MM.1S (cell line): ENCODE results near the gene TOX3.

Experiments used
- DNase-seq: peaks from one replicate; pipeline ENCODE4 v3.0.0-alpha.2; 2015
- H2AFZ ChIP-seq: fragments of 300-600 bp; sonication (generic); 2 replicates; pipeline ENCODE4 v1.6.0; 2016; ENCODE audit warnings: antibody characterized with exemption, low read length
- H3F3A ChIP-seq: fragments of 300-600 bp; sonication (generic); 2 replicates; pipeline ENCODE4 v1.6.1; 2016; ENCODE audit warnings: mild to moderate bottlenecking, antibody characterized with exemption, low read length, moderate library complexity, mixed read lengths; ENCODE audit not compliant: insufficient read depth
- H3K27ac ChIP-seq: fragments of 300-600 bp; sonication (generic); 2 replicates; pipeline ENCODE4 v1.5.1; 2016; ENCODE audit warnings: mild to moderate bottlenecking, low read length
- H3K27me3 ChIP-seq: fragments of 300-600 bp; sonication (generic); replicated peaks from 2 replicates; pipeline ENCODE4 v1.6.0; 2016; ENCODE audit warnings: low read length; ENCODE audit not compliant: insufficient read depth
- H3K36me3 ChIP-seq: fragments of 300-600 bp; sonication (generic); replicated peaks from 2 replicates; pipeline ENCODE4 v1.6.1; 2016; ENCODE audit warnings: mild to moderate bottlenecking, low read length, mixed read lengths; ENCODE audit not compliant: insufficient read depth
- H3K4me1 ChIP-seq: fragments of 300-600 bp; sonication (generic); 2 replicates; pipeline ENCODE4 v1.6.1; 2016; ENCODE audit warnings: low read length, mixed read lengths
- H3K4me2 ChIP-seq: fragments of 300-600 bp; sonication (generic); 2 replicates; pipeline ENCODE4 v1.6.0; 2016; ENCODE audit warnings: low read depth, low read length
- H3K4me3 ChIP-seq: fragments of 300-600 bp; sonication (generic); 2 replicates; pipeline ENCODE4 v1.5.1; 2016; ENCODE audit warnings: low read length, mixed read lengths
- H3K79me2 ChIP-seq: fragments of 300-600 bp; sonication (generic); 2 replicates; pipeline ENCODE4 v1.6.1; 2016; ENCODE audit warnings: mixed run types, low read length, mixed read lengths
- H3K9ac ChIP-seq: fragments of 300-600 bp; sonication (generic); 2 replicates; pipeline ENCODE4 v1.6.1; 2016; ENCODE audit warnings: low read length, mixed read lengths
- H3K9me2 ChIP-seq: fragments of 300-600 bp; sonication (generic); replicated peaks from 2 replicates; pipeline ENCODE4 v1.6.1; 2016; ENCODE audit warnings: mild to moderate bottlenecking, low read length, mixed read lengths; ENCODE audit not compliant: insufficient read depth
- H3K9me3 ChIP-seq: fragments of 300-600 bp; sonication (generic); replicated peaks from 2 replicates; pipeline ENCODE4 v1.6.1; 2016; ENCODE audit warnings: mild to moderate bottlenecking, low read length, mixed read lengths; ENCODE audit not compliant: insufficient read depth
- H4K20me1 ChIP-seq: fragments of 300-600 bp; sonication (generic); 2 replicates; pipeline ENCODE4 v1.6.1; 2016; ENCODE audit warnings: mild to moderate bottlenecking, low read length, moderate library complexity, mixed read lengths; ENCODE audit not compliant: insufficient read depth
- EZH2 ChIP-seq: fragments of 300-600 bp; sonication (generic); optimal IDR thresholded peaks from 2 replicates; pipeline ENCODE3; 2017; ENCODE audit warnings: low read depth, mild to moderate bottlenecking, antibody characterized with exemption, low read length, mixed read lengths
- EZH2phosphoT487 ChIP-seq: fragments of 300-600 bp; sonication (generic); IDR thresholded peaks from 2 replicates; pipeline ENCODE4 v1.6.1; 2018; ENCODE audit warnings: antibody characterized with exemption, low read length
- TF ChIP-seq, protein P1 (sequence below): fragments of 300-600 bp; sonication (generic); IDR thresholded peaks from 2 replicates; pipeline ENCODE4 v1.5.1; 2016; ENCODE audit warnings: antibody characterized with exemption, low read length, mixed read lengths

TOX3 gene

GRCh38 chr16:52389045-52389444 lies 157.9 kb downstream of the TOX3 start:
- no peak for DNase-seq
- no peak for TF ChIP-seq EZH2
- TF ChIP-seq, protein P1, sequence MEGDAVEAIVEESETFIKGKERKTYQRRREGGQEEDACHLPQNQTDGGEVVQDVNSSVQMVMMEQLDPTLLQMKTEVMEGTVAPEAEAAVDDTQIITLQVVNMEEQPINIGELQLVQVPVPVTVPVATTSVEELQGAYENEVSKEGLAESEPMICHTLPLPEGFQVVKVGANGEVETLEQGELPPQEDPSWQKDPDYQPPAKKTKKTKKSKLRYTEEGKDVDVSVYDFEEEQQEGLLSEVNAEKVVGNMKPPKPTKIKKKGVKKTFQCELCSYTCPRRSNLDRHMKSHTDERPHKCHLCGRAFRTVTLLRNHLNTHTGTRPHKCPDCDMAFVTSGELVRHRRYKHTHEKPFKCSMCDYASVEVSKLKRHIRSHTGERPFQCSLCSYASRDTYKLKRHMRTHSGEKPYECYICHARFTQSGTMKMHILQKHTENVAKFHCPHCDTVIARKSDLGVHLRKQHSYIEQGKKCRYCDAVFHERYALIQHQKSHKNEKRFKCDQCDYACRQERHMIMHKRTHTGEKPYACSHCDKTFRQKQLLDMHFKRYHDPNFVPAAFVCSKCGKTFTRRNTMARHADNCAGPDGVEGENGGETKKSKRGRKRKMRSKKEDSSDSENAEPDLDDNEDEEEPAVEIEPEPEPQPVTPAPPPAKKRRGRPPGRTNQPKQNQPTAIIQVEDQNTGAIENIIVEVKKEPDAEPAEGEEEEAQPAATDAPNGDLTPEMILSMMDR = no peak
- no peak for TF ChIP-seq EZH2phosphoT487
- H3K4me1 ChIP-seq = no peaks in the 10 kb centered on the region
- no peaks in the 10 kb centered on the region for H4K20me1 ChIP-seq
- H3K9me3 ChIP-seq = no peaks in the 10 kb centered on the region
- H3K27ac ChIP-seq = no peak overlapping the region
- no peaks in the 10 kb centered on the region for H3K27me3 ChIP-seq
- no peak overlapping the region for H2AFZ ChIP-seq
- H3K4me2 ChIP-seq = no peak overlapping the region
- no peaks in the 10 kb centered on the region for H3K79me2 ChIP-seq
- no peaks in the 10 kb centered on the region for H3K36me3 ChIP-seq
- no peak overlapping the region for H3K9ac ChIP-seq
- H3K9me2 ChIP-seq = no peaks in the 10 kb centered on the region
- no peak overlapping the region for H3K4me3 ChIP-seq
- H3F3A ChIP-seq = no peaks in the 10 kb centered on the region
